GM12873 (cell line): ENCODE measurements around the gene CNTROB.

ENCODE experiments used
- TF ChIP-seq, protein P1 (sequence below): IDR thresholded peaks from 2 replicates; pipeline ENCODE4 v1.5.1; 2012; ENCODE audit warnings: low read depth, mild to moderate bottlenecking, moderate library complexity, low read length, control low read depth; ENCODE audit not compliant: insufficient read depth; ENCODE audit errors: missing control alignments

The CNTROB gene

DNA sequence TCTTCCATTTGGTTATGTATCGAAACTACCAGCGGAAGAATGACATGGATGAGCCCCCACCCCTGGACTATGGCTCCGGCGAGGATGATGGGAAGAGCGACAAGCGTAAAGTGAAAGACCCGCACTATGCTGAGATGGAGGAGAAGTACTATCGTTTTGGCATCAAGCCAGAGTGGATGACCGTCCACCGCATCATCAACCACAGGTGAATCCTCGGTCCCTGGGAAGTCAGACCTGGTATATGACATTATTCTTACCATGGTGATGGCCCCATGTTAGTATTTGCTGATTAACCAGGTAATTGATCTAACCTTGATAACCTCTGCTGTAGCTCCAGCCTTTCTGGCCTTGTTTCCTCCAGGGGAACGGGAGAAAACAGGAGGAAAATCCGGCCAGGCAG, 34.9 kb upstream of the CNTROB start:
- TF ChIP-seq, protein P1, sequence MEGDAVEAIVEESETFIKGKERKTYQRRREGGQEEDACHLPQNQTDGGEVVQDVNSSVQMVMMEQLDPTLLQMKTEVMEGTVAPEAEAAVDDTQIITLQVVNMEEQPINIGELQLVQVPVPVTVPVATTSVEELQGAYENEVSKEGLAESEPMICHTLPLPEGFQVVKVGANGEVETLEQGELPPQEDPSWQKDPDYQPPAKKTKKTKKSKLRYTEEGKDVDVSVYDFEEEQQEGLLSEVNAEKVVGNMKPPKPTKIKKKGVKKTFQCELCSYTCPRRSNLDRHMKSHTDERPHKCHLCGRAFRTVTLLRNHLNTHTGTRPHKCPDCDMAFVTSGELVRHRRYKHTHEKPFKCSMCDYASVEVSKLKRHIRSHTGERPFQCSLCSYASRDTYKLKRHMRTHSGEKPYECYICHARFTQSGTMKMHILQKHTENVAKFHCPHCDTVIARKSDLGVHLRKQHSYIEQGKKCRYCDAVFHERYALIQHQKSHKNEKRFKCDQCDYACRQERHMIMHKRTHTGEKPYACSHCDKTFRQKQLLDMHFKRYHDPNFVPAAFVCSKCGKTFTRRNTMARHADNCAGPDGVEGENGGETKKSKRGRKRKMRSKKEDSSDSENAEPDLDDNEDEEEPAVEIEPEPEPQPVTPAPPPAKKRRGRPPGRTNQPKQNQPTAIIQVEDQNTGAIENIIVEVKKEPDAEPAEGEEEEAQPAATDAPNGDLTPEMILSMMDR: no peak

DNA sequence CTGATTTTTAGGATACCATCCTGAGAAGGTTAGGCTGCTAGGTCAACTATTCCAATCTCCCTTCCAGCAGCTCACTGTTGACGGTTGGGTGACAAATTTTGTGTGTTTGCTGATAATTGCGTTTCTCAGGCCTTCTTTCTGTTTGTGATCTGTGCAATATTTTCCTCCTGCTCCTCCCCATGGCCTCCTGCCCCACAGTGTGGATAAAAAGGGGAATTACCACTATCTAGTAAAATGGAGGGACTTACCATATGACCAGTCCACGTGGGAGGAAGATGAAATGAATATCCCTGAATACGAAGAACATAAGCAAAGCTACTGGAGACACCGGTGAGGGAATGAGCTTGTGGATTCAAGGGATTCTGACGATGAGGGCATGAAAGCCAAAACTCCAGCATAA, 34.2 kb upstream of the CNTROB start:
- TF ChIP-seq, protein P1: peak; percentile 25

DNA sequence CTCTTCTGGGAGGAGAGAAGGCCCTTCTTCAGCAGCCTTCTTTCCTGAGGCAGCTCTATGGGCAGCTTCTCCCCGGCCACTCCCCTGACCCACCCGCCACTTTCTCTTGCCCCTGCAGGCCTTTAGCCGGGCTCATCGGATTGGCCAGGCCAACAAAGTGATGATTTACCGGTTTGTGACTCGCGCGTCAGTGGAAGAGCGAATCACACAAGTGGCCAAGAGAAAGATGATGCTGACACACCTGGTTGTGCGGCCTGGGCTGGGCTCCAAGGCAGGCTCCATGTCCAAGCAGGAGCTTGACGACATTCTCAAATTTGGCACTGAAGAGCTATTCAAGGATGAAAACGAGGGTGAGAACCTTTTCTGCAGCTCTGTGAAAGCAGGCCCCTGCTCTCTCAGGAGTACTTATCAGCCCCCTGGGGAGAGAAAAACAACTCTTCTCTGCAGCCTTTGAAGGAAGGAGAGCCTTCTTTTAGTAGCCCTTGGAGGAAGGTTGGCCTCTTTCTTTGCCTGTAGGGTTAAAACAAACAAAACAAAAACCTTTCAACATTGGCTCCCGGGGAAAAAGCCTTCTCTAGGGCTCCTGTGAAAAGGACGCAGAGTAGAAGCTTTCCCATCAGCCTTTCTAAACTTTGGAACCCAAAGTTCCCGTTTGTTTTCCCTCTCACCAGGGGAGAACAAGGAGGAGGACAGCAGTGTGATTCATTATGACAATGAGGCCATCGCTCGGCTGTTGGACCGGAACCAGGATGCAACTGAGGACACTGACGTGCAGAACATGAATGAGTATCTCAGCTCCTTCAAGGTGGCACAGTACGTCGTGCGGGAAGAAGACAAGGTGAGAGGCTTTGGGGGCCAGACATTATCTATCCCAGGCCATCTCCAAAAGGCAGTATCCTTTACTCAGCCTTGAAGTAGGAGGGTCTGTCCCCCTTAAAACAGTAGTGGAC, 28.6 kb upstream of the CNTROB start:
- TF ChIP-seq, protein P1: no peak

DNA sequence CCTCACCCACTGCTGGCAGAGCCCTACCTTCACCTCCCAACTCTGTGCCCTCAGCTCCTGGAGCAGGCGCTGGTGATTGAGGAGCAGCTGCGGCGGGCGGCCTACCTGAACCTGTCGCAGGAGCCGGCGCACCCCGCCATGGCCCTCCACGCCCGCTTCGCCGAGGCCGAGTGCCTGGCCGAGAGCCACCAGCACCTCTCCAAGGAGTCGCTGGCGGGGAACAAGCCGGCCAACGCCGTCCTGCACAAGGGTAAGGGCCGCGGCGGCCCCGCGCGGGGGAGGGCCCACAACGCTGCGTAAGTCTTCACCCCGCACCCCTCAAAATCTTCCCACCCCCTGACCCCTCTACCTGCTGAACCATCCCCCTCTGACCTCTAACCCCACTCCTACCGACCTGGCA, 22.9 kb upstream of the CNTROB start:
- TF ChIP-seq, protein P1: no peak

DNA sequence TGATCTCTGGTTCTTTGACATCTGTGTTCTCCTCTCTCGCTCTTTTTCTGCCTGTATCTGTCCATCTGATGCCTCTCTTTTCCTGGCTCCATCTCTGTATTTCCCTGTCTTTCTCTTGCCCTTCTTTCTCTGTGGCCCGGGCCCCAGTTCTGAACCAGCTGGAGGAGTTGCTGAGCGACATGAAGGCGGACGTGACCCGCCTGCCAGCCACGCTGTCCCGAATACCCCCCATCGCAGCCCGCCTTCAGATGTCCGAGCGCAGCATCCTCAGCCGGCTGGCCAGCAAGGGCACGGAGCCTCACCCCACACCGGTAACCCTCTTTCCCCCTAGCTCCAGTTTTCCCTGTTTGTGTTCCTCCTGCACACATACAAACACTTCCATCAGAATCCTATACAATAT, 21.7 kb upstream of the CNTROB start:
- TF ChIP-seq, protein P1: no peak

DNA sequence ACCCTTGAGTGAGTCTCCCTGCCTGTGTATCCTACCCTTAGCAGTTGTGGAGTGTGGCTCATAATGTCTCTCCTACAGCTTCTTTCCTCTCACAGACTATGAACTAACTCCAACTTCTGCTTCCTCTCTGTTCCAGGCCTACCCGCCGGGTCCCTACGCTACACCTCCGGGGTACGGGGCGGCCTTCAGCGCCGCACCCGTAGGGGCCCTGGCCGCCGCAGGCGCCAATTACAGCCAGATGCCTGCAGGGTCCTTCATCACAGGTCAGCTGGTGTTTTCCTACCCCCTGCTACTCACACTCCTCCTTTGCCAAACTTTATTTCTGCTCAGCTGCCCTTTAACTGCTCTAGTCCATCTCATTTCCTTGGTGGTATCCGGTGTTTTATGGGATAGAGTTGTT, 21.3 kb upstream of the CNTROB start:
- TF ChIP-seq, protein P1: no peak

DNA sequence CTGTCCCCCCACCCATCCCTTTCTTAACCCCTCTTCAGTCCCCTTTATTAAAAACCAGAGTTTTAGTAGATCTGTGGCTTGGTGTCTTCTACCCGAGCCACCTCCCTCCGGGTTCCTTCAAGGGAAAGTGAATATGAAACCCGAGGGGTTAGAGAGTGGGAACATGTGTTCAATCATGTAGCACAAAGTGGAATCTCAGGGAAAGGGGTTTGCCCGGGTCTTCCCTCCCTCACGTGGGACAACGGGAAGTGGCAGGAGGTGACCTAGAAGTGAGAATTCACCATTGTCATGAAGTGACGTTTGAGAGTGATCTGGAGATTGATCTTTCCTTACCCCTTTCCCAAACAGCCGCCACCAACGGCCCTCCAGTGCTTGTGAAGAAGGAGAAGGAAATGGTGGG, 20.9 kb upstream of the CNTROB start:
- TF ChIP-seq, protein P1: no peak
